ENCODE data around the gene PPL.

- no peak for TF ChIP-seq POLR2A (IDR thresholded peaks at IDR 0.05; ENCODE audit: low read length)
- TF ChIP-seq GATA1 (IDR thresholded peaks at IDR 0.05; ENCODE audit: low read depth, low read length): no peak
Measured at GRCh38 chr16:4931381-4931780, 5.6 kb downstream of the PPL start.
